Stimulated activated naive CD8-positive, alpha-beta T cell treated with anti-CD3 and anti-CD28 coated beads, Interleukin-15, Interleukin-2, amounts not matched to agents 100 ng/mL and 50 ng/mL, for 24 hours (primary cell): ENCODE measurements around the gene CLRN1.

Source experiments
- H3K27ac Mint-ChIP-seq: one replicate; pipeline ENCODE4 v1.8.0; 2021; ENCODE audit warnings: mild to moderate bottlenecking, mixed read lengths
- H3K27me3 Mint-ChIP-seq: one replicate; pipeline ENCODE4 v1.8.0; 2021; ENCODE audit warnings: mixed read lengths
- H3K36me3 Mint-ChIP-seq: one replicate; pipeline ENCODE4 v1.8.0; 2021; ENCODE audit warnings: low read depth, mixed read lengths
- H3K4me1 Mint-ChIP-seq: one replicate; pipeline ENCODE4 v1.8.0; 2021; ENCODE audit warnings: low read depth, mixed read lengths
- H3K4me3 Mint-ChIP-seq: one replicate; pipeline ENCODE4 v1.8.0; 2021; ENCODE audit warnings: mild to moderate bottlenecking, mixed read lengths
- H3K9me3 Mint-ChIP-seq: one replicate; pipeline ENCODE4 v1.8.0; 2021; ENCODE audit warnings: mixed read lengths

The CLRN1 gene

DNA sequence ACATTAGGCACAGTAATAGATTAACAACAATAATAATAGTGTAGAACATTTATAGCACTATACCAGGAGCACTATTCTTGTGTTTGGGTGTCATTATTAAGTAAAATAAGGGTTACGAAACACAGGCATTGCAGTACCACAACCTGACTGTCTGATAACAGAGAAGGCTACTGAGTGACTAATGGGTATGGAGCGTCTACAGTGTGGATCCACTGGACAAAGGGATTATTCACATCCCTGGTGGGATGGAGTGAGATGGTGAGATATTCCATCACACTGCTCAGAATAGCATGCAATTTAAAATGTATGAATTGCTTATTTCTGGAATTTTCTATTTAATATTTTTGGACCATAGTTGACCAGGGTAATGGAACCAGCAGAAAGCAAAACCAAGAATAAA lies 85.5 kb downstream of the CLRN1 start:
- no peaks in the 10 kb centered on the region for H3K36me3 Mint-ChIP-seq

GRCh38 chr3:150885535-150885934 lies 87.0 kb downstream of the CLRN1 start:
- Mint-ChIP-seq H3K4me1 (no peaks in the 10 kb centered on the region), H3K9me3 (no peaks in the 10 kb centered on the region), H3K36me3 (no peaks in the 10 kb centered on the region), H3K4me3 (no peak overlapping the region), H3K27me3 (peaks cover 19% of the 10 kb centered on the region), H3K27ac (no peak overlapping the region)

More for the DNA sequence above, 85.5 kb downstream of the CLRN1 start:
- no peaks in the 10 kb centered on the region for H3K4me1 Mint-ChIP-seq
- no peak overlapping the region for H3K4me3 Mint-ChIP-seq
- no peaks in the 10 kb centered on the region for H3K9me3 Mint-ChIP-seq
- H3K27ac Mint-ChIP-seq, result no peak overlapping the region
- peaks cover 14% of the 10 kb centered on the region for H3K27me3 Mint-ChIP-seq

DNA sequence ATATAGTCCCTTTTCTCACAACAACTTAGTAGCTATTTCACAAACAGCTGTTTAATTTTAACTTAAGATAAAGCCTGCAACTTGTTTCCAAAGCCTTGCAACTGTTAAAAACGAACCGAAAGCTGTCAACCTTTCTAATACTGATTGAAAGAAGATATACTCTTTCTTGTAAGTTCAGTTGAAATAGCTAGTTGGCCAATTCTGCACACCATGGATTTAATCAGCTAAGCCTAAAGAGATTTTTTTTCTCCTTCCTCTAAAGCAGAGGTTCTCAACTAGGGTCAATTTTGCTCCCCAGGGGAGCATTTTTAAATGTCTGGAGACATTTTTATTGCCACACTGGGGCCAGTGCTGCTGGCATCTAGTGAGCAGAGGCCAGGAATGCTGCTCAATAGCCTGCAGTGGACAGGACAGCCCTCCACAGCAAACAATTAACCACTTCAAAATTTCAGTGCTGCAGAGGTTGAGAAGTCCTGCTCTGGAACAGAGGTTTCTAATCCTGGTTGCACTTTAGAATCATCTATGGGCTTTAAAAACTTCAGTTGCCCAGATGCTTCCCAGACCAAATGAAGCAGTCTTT lies 93.4 kb downstream of the CLRN1 start:
- Mint-ChIP-seq H3K9me3 (no peaks in the 10 kb centered on the region), H3K4me1 (no peaks in the 10 kb centered on the region), H3K4me3 (no peak overlapping the region), H3K27me3 (peaks cover 7% of the 10 kb centered on the region), H3K36me3 (no peaks in the 10 kb centered on the region), H3K27ac (no peak overlapping the region)

- H3K36me3 Mint-ChIP-seq, result no peaks in the 10 kb centered on the region
- peaks cover 7% of the 10 kb centered on the region for H3K27me3 Mint-ChIP-seq
- H3K9me3 Mint-ChIP-seq, result no peaks in the 10 kb centered on the region
- H3K4me3 Mint-ChIP-seq, result no peak overlapping the region
- no peak overlapping the region for H3K27ac Mint-ChIP-seq
- no peaks in the 10 kb centered on the region for H3K4me1 Mint-ChIP-seq
Observed at GRCh38 chr3:150878290-150878689, 94.2 kb downstream of the CLRN1 start.

DNA sequence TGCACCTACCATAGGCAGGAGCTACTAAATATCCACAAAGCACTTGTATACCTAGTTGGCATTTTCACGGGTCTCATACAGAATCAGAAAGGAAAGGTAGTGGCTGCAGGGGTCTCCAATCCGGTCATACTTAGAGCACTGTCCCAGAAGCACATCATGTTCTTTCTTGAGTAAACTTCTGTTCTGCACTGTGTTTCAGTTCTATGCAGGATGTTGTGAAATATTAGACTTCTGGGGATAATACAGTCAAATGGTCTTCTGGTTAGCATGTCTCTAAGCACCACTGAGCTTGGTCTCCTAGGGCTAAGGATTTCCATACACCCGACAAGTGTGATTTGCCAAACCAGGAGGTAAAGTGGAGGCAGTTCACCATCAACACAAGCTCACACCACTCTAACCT lies 95.2 kb downstream of the CLRN1 start:
- Mint-ChIP-seq H3K9me3 (no peaks in the 10 kb centered on the region), H3K4me3 (no peak overlapping the region), H3K4me1 (no peaks in the 10 kb centered on the region), H3K27ac (no peak overlapping the region), H3K27me3 (peaks cover 7% of the 10 kb centered on the region), H3K36me3 (no peaks in the 10 kb centered on the region)

DNA sequence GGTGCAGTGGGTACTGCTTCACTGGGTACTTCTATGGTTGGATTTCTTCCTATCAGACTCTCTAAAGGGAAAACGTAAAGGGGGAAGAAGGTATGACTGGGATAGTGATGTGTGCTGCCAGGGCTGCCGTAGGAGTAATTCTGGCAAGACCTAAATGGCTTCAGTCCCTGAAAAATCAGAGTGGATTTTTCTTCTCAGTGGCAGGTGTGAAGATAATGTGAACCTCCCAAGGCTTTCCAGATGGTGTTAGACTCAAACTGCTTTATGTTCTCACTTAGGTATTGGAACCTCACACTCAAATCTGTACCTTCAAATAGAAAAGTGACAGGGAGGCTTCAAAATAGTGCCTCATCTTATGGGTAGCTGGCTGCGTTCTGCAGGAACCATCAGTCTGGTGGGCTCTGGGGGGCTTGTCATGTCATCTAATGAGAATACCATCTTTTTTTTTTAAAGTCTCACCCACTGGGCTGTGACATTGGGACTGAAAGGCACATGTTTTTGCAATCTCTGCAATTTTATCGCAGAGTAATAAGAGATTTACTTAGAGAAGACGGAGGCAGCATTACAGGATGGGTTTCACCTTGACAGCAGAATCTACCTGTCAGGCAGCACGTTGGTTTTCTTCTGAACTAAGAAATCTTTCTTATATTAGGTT lies 95.8 kb downstream of the CLRN1 start:
- no peak overlapping the region for H3K27ac Mint-ChIP-seq

More for the DNA sequence above, 95.8 kb downstream of the CLRN1 start:
- no peaks in the 10 kb centered on the region for H3K9me3 Mint-ChIP-seq
- no peak overlapping the region for H3K4me3 Mint-ChIP-seq
- no peaks in the 10 kb centered on the region for H3K36me3 Mint-ChIP-seq
- peaks cover 3% of the 10 kb centered on the region for H3K27me3 Mint-ChIP-seq
- no peaks in the 10 kb centered on the region for H3K4me1 Mint-ChIP-seq
